Measurements from ENCODE around the gene C2orf42.
"Not testable (repeated sequence)": the region's sequence is repeated elsewhere in the genome, so short reads cannot be mapped to it uniquely, and the experiment has no call there.

DNA sequence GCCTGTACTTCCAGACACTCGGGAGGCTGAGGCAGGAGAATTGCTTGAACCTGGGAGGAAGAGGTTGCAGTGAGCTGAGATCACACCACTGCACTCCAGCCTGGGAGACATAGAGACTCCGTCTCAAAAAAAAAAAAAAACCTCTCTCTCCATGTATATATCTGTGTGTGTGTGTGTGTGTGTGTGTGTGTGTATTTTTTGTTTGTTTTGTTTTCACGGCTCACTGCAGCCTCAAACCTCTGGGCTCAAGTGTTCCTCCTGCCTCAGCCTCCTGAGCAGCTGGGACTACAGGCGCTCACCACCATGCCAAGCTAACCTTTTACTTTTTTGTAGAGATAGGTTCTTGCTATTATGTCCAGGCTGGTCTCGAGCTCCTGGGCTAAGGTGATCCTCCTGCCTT is 80.4 kb downstream of the C2orf42 start:
- TF ChIP-seq POLR2A (IDR thresholded peaks at IDR 0.05; ENCODE audit: extremely low read depth, insufficient read length); MYC (IDR thresholded peaks at IDR 0.05; ENCODE audit: low read depth, low read length): not testable (repeated sequence)
- TF ChIP-seq, protein P1, sequence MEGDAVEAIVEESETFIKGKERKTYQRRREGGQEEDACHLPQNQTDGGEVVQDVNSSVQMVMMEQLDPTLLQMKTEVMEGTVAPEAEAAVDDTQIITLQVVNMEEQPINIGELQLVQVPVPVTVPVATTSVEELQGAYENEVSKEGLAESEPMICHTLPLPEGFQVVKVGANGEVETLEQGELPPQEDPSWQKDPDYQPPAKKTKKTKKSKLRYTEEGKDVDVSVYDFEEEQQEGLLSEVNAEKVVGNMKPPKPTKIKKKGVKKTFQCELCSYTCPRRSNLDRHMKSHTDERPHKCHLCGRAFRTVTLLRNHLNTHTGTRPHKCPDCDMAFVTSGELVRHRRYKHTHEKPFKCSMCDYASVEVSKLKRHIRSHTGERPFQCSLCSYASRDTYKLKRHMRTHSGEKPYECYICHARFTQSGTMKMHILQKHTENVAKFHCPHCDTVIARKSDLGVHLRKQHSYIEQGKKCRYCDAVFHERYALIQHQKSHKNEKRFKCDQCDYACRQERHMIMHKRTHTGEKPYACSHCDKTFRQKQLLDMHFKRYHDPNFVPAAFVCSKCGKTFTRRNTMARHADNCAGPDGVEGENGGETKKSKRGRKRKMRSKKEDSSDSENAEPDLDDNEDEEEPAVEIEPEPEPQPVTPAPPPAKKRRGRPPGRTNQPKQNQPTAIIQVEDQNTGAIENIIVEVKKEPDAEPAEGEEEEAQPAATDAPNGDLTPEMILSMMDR (IDR thresholded peaks at IDR 0.05; ENCODE audit: low read depth, low read length) = not testable (repeated sequence)

Data from NB4 (cell line).